Ishikawa (cell line): Measurements from ENCODE around the gene SLC10A7.

Experiments
- CEBPB ChIP-seq: IDR thresholded peaks from 2 replicates; pipeline ENCODE4 v1.6.1; 2012
- CREB1 ChIP-seq: IDR thresholded peaks from 2 replicates; pipeline ENCODE4 v1.6.1; 2012; ENCODE audit warnings: low read depth
- EGR1 ChIP-seq: IDR thresholded peaks from 2 replicates; pipeline ENCODE4 v1.6.1; 2012
- EP300 ChIP-seq: IDR thresholded peaks from 2 replicates; pipeline ENCODE4 v1.6.1; 2012; ENCODE audit warnings: borderline replicate concordance
- FOXM1 ChIP-seq: IDR thresholded peaks from 2 replicates; pipeline ENCODE4 v1.6.1; 2012; ENCODE audit warnings: low read depth, borderline replicate concordance
- MAX ChIP-seq: IDR thresholded peaks from 2 replicates; pipeline ENCODE4 v1.6.1; 2012
- RAD21 ChIP-seq: IDR thresholded peaks from 2 replicates; pipeline ENCODE4 v1.6.1; 2012; ENCODE audit warnings: low read depth
- REST ChIP-seq: IDR thresholded peaks from 2 replicates; pipeline ENCODE4 v1.6.1; 2012; ENCODE audit warnings: low read depth, mild to moderate bottlenecking
- TAF1 ChIP-seq: IDR thresholded peaks from 2 replicates; pipeline ENCODE4 v1.6.1; 2012; ENCODE audit warnings: low read depth, mild to moderate bottlenecking
- TCF12 ChIP-seq: IDR thresholded peaks from 2 replicates; pipeline ENCODE4 v1.6.1; 2012; ENCODE audit warnings: low read depth
- TEAD4 ChIP-seq: IDR thresholded peaks from 2 replicates; pipeline ENCODE4 v1.6.1; 2012
- USF1 ChIP-seq: IDR thresholded peaks from 2 replicates; pipeline ENCODE4 v1.6.1; 2012
- YY1 ChIP-seq: IDR thresholded peaks from 2 replicates; pipeline ENCODE4 v1.6.1; 2012; ENCODE audit warnings: low read depth

- TF ChIP-seq MAX: no peak
- no peak for TF ChIP-seq TAF1
- no peak for TF ChIP-seq CEBPB
- TF ChIP-seq CREB1: no peak
- no peak for TF ChIP-seq EP300
- TF ChIP-seq RAD21: no peak
- no peak for TF ChIP-seq FOXM1
- no peak for TF ChIP-seq YY1
- no peak for TF ChIP-seq EGR1
- TF ChIP-seq TEAD4: no peak
- TF ChIP-seq REST: no peak
- TF ChIP-seq TCF12: no peak
- no peak for TF ChIP-seq USF1
Observed at GRCh38 chr4:146436423-146437162, 85.1 kb downstream of the SLC10A7 start.
